GM12891 (cell line): ENCODE measurements around the gene TRIM7.

Experiments used
- POLR2A ChIP-seq: IDR thresholded peaks from 2 replicates; pipeline ENCODE4 v1.6.1; 2011; ENCODE audit warnings: low read depth, low read length, control low read depth
- SPI1 ChIP-seq: IDR thresholded peaks from 2 replicates; pipeline ENCODE4 v1.6.1; 2011; ENCODE audit warnings: low read depth, low read length, control low read depth
- TAF1 ChIP-seq: IDR thresholded peaks from 2 replicates; pipeline ENCODE4 v1.6.1; 2011; ENCODE audit warnings: low read depth, low read length, control low read depth

- TF ChIP-seq TAF1 (no peak), POLR2A (no peak), SPI1 (no peak)
These were observed 11.3 kb upstream of the TRIM7 start for GRCh38 chr5:181215997-181216989.
